Ishikawa (cell line): ENCODE results near the gene PIP4K2C.

Experiments used
- CEBPB ChIP-seq: IDR thresholded peaks from 2 replicates; pipeline ENCODE4 v1.6.1; 2012
- CREB1 ChIP-seq: IDR thresholded peaks from 2 replicates; pipeline ENCODE4 v1.6.1; 2012; ENCODE audit warnings: low read depth
- EGR1 ChIP-seq: IDR thresholded peaks from 2 replicates; pipeline ENCODE4 v1.6.1; 2012
- EP300 ChIP-seq: IDR thresholded peaks from 2 replicates; pipeline ENCODE4 v1.6.1; 2012; ENCODE audit warnings: borderline replicate concordance
- FOXM1 ChIP-seq: IDR thresholded peaks from 2 replicates; pipeline ENCODE4 v1.6.1; 2012; ENCODE audit warnings: low read depth, borderline replicate concordance
- MAX ChIP-seq: IDR thresholded peaks from 2 replicates; pipeline ENCODE4 v1.6.1; 2012
- NFIC ChIP-seq: IDR thresholded peaks from 2 replicates; pipeline ENCODE4 v1.6.1; 2012
- RAD21 ChIP-seq: IDR thresholded peaks from 2 replicates; pipeline ENCODE4 v1.6.1; 2012; ENCODE audit warnings: low read depth
- REST ChIP-seq: IDR thresholded peaks from 2 replicates; pipeline ENCODE4 v1.6.1; 2012; ENCODE audit warnings: low read depth, mild to moderate bottlenecking
- TAF1 ChIP-seq: IDR thresholded peaks from 2 replicates; pipeline ENCODE4 v1.6.1; 2012; ENCODE audit warnings: low read depth, mild to moderate bottlenecking
- TCF12 ChIP-seq: IDR thresholded peaks from 2 replicates; pipeline ENCODE4 v1.6.1; 2012; ENCODE audit warnings: low read depth
- TEAD4 ChIP-seq: IDR thresholded peaks from 2 replicates; pipeline ENCODE4 v1.6.1; 2012
- YY1 ChIP-seq: IDR thresholded peaks from 2 replicates; pipeline ENCODE4 v1.6.1; 2012; ENCODE audit warnings: low read depth
- ZBTB7A ChIP-seq: IDR thresholded peaks from 2 replicates; pipeline ENCODE4 v1.6.1; 2012; ENCODE audit warnings: low read depth
- TF ChIP-seq, protein P1 (sequence below): IDR thresholded peaks from 2 replicates; pipeline ENCODE4 v1.6.1; 2012

The PIP4K2C gene

DNA sequence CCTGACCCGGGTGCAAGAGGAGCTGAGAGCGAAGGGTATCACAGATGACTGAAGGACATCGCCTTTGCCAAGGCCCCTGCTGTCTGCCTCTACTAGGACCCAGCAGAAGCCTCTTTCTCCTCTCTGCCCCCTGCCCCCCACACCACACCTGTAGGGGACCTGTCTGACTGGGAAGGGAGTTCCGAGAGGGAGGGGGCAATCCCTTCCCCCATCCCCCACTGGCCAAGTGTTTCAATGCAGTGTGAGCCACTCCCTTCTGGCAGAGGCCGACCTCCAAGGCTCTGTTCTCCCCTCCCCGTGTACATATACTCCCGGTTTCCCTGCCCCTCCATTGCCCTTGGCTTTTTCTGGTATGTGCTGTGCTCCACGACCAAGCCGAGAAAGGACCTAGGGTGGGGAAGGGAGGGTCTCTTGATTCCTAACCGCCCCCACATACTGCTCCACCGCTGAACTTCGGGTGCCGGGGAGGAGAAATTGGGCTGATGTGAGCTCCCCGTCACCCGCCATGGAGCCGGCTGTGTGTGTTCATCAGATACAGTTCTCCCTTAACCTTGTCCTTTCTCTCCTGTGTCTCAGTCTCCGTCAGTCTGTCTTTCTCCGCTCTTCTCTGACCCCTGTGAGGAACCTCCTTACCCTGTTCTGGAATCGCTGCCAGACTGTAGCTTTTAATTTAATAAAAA, 18.2 kb downstream of the PIP4K2C start:
- TF ChIP-seq TEAD4 = no peak
- no peak for TF ChIP-seq RAD21
- TF ChIP-seq TCF12 = no peak
- TF ChIP-seq EP300 = no peak
- no peak for TF ChIP-seq FOXM1
- TF ChIP-seq MAX = no peak
- TF ChIP-seq CEBPB = no peak
- TF ChIP-seq, protein P1, sequence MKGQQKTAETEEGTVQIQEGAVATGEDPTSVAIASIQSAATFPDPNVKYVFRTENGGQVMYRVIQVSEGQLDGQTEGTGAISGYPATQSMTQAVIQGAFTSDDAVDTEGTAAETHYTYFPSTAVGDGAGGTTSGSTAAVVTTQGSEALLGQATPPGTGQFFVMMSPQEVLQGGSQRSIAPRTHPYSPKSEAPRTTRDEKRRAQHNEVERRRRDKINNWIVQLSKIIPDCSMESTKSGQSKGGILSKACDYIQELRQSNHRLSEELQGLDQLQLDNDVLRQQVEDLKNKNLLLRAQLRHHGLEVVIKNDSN = no peak
- no peak for TF ChIP-seq NFIC
- TF ChIP-seq TAF1 = no peak
- TF ChIP-seq REST = no peak
- no peak for TF ChIP-seq EGR1
- TF ChIP-seq CREB1 = no peak

DNA sequence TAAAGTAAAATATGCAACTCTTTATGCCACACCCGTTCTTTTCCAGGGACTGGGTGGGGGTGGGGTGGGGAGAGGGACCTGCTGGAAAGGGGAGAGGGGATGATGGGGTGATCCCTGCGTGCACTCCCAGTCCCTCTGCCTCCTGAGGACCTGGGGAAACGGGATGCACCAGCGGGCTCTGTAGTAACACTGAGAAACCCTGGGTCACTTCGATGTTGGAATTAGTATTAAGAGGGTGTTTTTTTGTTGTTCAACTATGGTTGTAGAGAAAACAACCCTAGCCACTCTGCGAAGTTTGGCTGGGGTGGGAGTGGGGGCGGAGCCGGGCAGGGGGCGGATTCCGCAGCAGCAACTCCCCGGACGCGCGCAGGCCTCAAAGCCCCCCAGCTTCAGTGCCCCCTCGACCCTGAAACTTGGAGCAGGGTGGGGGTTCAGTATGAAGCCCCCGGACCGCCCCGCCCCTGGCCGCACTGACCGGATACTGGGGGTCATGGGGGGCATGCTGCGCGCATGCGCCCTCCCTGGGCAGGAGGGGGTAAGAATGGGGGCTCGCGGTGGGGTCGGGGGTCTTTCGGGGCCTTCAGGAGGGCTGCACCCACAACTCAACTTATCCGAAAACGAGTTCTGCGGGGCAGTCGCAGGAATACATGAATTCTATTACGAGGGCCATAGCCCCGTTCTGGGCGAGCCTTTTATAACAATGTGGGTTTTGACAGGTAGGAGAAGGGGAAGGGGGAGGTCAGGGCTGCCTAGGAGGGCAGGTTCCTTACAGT, 19.0 kb downstream of the PIP4K2C start:
- TF ChIP-seq, protein P1 = no peak
- TF ChIP-seq NFIC = no peak
- TF ChIP-seq EGR1 = no peak
- TF ChIP-seq TEAD4 = no peak
- TF ChIP-seq ZBTB7A = no peak
- no peak for TF ChIP-seq CREB1

DNA sequence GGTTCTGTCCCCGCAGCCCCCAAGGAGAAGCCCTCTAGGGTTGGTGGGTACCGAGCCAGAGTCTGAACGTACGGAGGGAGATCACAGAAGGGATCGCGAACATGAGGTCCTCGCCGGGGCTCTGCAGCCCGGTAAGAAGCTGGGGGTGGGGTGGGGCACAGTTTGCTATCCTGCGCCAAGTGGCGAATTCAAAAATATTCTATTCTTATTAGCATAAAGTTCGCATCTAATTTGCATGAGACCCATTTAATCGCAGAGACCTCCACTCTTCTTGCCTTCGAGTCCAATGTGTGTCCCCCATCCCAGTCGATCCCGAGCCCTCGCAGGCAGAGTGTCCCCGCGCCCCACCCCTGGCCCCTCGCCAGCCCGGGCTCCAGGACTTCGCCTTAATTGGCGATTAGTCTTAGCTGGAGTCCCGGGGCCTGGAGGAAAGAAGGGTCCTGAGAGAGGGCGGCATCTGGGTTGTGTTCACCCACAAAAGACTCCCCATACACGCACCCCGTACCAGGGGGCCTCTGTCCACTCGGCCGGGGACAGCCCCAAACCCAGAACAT, 19.6 kb downstream of the PIP4K2C start:
- TF ChIP-seq RAD21 = no peak
- no peak for TF ChIP-seq NFIC
- TF ChIP-seq ZBTB7A = no peak
- TF ChIP-seq TAF1 = no peak; the same call in 1 of the 2 replicates
- TF ChIP-seq MAX = no peak
- TF ChIP-seq CREB1 = no peak
- no peak for TF ChIP-seq REST

DNA sequence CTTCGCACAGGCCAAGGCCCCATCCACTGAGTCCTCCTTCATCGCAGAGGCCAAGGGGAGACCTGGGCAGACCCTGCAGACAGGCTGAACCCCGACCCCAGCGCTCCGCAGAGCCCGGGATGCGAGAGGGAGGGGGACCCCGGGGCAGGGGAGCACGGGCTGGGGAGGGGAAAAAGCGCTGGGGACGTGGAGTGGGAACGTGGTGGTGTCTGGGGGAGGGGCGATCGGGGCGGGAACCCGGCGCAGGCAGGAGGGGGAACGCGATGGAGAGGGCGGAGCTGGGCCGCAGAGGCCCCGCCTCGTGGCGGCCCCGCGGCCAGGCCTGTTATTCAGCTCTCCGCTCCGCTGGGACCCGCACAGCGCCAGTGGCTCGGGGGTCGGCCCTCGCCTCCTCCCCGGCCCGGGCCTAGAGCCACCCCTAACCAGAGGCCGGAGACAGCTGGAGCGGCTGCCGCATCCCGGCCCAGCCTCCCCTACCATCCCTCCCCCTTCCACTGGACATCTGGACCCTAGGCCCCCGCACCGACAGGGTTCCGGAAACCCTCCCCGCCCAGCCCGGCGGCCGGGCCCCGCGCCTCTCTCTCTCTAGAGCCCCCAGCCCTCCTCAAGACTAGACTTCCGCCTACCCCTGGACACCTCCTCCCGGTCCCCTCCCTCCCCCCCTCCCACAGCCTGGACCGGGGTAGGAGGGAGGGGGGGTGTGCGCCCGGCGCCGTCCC, 20.3 kb downstream of the PIP4K2C start, which contains the start of gene ARHGEF25:
ARHGEF25 (plus strand) TSS at position 328 of the 719 bp plus-strand sequence. CDS start 460 bp downstream, outside the sequence.
- TF ChIP-seq FOXM1 = no peak
- no peak for TF ChIP-seq CREB1
- peak; percentile 60; the same call in 1 of the 2 replicates for TF ChIP-seq TAF1
- TF ChIP-seq CEBPB = no peak
- TF ChIP-seq ZBTB7A = peak; percentile 79; the same call in 1 of the 2 replicates
- no peak for TF ChIP-seq EGR1
- no peak for TF ChIP-seq YY1
- TF ChIP-seq EP300 = no peak
- TF ChIP-seq, protein P1 = no peak
- TF ChIP-seq REST = no peak
- no peak for TF ChIP-seq TCF12
- no peak for TF ChIP-seq NFIC
- TF ChIP-seq TEAD4 = 0 out of 2 replicates have a peak, but pooled peaks have one; percentile 11
- TF ChIP-seq MAX = peak; percentile 13; the same call in 1 of the 2 replicates
- no peak for TF ChIP-seq RAD21
